Stimulated activated CD8-positive, alpha-beta memory T cell treated with anti-CD3 and anti-CD28 coated beads, Interleukin-7, amount 100 ng/mL, for 48 hours (primary cell): Measurements from ENCODE around the gene ZDHHC23.

Source experiments
- DNase-seq, 2 donors: peaks; one replicate each; pipeline ENCODE4 v3.0.0-alpha.2; 2020; ENCODE audit warnings: low read depth in 1 of 2; ENCODE audit errors: extremely low read depth in 1 of 2

ZDHHC23 gene

DNA sequence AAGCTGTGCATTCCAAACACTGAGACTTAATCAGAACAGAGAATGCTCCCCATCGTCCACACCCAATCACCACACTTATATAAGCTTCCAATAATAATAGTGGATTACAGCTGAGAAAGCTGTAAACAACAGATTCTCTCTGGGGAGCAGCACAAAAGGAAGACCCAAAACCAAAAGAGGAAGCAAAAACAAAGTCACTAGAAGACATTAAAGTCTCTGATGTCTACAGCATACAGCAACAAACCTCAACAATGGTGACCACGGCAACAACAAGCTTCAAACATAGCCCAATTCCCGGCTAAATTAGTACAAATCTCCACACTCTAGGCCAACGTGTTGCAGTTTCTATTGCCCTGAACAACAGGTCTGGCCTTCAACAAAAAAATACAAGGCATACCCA is 37.7 kb downstream of the ZDHHC23 start:
- no peak for DNase-seq

DNA sequence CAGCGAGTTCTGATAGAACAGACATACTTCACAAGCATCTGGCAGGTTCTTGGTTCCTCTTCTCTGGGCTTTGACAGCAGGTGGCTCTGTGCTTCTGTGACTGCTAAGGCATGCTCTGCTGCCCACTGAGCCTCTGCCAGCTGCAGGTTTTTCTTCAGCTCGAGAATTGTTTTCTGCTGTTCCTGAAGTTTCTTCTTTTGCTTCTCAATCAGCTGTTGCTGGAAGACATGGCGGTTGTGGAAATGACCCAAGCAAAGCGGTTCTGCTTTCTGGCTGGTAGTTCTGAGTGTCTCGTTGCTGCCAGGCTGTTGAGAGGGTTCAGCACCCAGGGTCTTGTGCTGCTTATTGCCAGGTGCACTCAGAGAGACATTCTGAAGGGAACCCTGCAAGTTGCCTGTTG is 57.7 kb downstream of the ZDHHC23 start:
- DNase-seq, result no peak

DNA sequence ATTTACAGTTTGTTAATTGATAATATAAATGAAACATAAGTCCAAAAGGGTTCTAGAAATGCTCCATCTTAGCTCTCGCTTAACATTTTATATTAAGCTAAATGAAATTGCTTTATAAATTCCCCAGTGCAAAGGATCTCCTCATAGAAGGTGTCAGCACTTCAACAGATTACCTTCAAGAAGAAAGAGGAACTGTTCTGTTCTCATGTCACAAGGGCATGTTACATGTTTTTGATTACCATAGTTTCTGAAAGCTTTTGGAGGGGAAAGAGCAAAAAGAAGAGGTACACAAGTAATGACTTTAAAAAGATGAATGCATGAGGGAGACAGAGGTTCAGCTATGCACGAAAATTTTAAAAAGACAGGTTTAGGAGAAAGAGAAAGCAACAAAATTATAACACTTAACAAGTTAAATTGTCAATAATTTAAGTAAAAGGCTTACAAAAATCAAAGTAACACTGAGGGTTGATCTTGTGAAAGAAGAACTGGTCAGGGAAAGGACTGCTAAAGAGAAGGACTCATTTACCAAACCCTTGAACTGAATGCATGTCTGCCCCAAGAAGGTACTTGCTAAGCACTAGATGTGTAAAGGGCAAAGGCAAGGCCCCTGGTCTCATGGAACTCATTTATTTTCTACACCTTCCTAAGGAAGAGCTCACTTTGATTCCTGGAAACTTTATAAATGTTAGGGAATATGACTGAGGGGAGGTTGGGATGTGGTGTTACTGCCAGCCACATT is 63.4 kb downstream of the ZDHHC23 start:
- no peak for DNase-seq
